GM12875 (cell line): Measurements from ENCODE around the gene EPS8L1.
"Not testable (repeated sequence)": the region's sequence is repeated elsewhere in the genome, so short reads cannot be mapped to it uniquely, and the experiment has no call there.

Source experiments
- H3K4me3 ChIP-seq: one replicate; pipeline ENCODE4 v1.5.1; 2011; ENCODE audit warnings: low read depth, low read length, control low read depth
- CTCF ChIP-seq: IDR thresholded peaks from 2 replicates; pipeline ENCODE4 v1.5.1; 2011; ENCODE audit warnings: low read depth, mild to moderate bottlenecking, control low read depth, inconsistent platforms, low read length, moderate library complexity, borderline replicate concordance; ENCODE audit not compliant: insufficient read depth

The EPS8L1 gene

GRCh38 chr19:55056827-55057226, 18.8 kb upstream of the EPS8L1 start:
- no peak overlapping the region for H3K4me3 ChIP-seq
- no peak for TF ChIP-seq CTCF

GRCh38 chr19:55058781-55059610, 16.7 kb upstream of the EPS8L1 start:
- no peak for TF ChIP-seq CTCF
- H3K4me3 ChIP-seq = no peak overlapping the region

- H3K4me3 ChIP-seq = not testable (repeated sequence)
Observed at GRCh38 chr19:55060287-55060686, 15.4 kb upstream of the EPS8L1 start.

- TF ChIP-seq CTCF = no peak
- H3K4me3 ChIP-seq = peak within 1 kb of the TSS; percentile 84
Observed at GRCh38 chr19:55062735-55063491, 12.8 kb upstream of the EPS8L1 start, which contains the start of gene RDH13. Gene RDH13 (minus strand): TSS chr19:55063148. CDS start chr19:55063032, 116 bp downstream.

- TF ChIP-seq CTCF = no peak
- no peak overlapping the region for H3K4me3 ChIP-seq
Observed at GRCh38 chr19:55063492-55063843, 12.2 kb upstream of the EPS8L1 start.

GRCh38 chr19:55065516-55065915, 10.2 kb upstream of the EPS8L1 start:
- H3K4me3 ChIP-seq = not testable (repeated sequence)

GRCh38 chr19:55066107-55066709, 9.5 kb upstream of the EPS8L1 start:
- no peak overlapping the region for H3K4me3 ChIP-seq
- no peak for TF ChIP-seq CTCF

GRCh38 chr19:55067869-55068268, 7.8 kb upstream of the EPS8L1 start:
- no peak for TF ChIP-seq CTCF
- no peak overlapping the region for H3K4me3 ChIP-seq
